ENCODE measurements around the gene ZNF618.

ZNF618 gene

DNA sequence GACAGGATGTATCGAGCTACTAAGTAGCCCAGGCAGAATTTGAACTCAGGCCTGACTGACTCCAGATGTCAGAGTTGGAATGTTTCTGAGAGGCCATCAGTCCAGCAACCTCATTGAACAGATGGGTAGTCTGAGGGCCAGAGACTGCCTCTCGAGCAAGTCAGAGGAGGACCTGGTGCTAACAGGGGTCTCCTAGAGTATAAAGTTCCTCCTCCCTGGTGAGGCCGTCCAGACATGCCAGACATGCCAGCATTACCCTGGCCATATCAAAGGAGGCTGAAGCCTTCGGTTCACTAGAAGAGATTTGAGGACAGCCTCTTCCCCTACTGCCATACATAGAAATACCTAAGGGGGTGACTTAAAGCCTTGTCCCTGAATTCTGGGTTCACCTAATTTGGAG lies 81.2 kb downstream of the ZNF618 start:
- no peak for DNase-seq (ENCODE audit: low read depth)

DNA sequence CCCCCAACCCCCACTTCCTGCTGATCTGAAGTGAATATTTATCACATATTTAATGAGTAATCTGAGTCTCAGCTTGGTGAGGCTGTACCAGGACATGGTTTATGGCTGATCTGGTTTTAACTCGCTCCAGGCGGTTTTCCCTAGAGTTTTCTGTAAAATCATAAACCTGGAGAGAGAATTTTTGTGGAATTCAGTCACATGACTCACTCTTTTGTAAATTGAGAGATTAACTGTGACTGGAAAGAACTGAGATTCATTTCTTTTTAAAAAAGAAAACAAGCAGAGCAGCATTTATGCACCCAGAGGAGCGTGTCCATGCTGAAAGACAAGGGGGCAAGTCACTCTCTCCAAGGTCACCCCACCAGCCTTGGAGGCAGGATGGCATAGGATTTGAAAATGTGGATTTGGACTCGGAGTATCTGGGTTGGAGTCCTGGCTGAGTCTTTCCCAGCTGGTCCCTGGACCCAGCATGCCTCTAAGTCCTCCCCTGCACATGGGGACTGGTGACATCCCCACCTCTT lies 81.8 kb downstream of the ZNF618 start:
- DNase-seq (ENCODE audit: low read depth), result no peak

DNA sequence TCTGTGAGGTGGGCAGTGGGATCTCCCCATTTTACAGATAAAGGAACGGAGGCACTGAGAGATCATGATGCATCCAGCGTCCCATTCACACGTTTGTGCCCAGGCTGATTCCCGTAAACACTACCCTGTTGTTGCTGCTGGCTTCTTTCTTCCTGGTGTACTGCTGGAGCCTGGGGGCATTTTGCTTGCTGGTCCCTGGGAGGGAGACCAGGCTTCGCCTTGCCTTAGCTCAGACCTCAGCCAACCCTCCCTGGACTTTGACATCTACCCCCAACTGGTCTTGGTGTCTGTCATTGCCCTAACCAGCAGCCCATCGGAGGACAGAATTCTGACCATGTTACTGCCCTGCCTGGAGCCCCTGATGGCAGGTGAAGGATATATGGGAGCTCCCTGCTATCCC lies 82.4 kb downstream of the ZNF618 start:
- no peak for DNase-seq (ENCODE audit: low read depth)

DNA sequence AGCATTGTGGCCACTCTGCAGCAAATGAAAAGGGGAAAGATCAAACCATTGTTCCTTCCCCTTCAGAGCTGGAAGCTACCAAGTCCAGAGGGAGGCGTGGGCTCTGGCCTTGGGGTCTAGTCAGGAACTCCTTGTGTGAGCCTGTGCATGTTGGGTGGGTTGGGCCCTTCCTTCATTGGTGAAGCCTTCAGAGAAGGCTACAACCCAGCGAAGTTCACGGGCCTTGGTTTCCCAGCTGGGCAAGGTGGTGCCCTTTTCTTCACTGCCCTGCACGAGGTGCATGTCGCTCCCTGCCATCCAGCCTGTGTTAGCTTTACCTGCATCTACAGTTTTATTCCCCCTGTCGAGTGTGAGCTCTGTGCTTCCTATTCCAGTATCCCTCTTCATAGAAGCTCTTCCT lies 84.7 kb downstream of the ZNF618 start:
- DNase-seq (ENCODE audit: low read depth), result no peak

DNA sequence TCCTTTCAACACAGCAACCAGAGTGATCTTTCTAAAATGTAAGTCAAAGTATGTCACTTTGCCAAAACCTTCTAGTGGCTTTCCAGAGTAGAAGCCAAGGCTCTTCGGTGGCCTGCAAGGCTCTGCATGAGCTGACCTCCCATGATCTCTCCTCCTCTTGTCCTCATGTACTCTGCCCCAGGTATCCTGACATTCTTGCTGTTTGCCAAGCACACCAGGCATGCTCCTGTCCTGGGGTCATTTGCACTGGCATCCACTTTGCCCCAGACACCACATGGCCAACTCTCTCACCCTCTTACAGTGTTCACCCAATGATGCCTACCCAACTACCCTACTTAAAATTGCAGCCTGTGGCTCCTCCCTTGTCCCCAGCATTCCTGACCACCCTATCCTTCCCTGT lies 86.3 kb downstream of the ZNF618 start:
- DNase-seq (ENCODE audit: low read depth), result no peak

DNA sequence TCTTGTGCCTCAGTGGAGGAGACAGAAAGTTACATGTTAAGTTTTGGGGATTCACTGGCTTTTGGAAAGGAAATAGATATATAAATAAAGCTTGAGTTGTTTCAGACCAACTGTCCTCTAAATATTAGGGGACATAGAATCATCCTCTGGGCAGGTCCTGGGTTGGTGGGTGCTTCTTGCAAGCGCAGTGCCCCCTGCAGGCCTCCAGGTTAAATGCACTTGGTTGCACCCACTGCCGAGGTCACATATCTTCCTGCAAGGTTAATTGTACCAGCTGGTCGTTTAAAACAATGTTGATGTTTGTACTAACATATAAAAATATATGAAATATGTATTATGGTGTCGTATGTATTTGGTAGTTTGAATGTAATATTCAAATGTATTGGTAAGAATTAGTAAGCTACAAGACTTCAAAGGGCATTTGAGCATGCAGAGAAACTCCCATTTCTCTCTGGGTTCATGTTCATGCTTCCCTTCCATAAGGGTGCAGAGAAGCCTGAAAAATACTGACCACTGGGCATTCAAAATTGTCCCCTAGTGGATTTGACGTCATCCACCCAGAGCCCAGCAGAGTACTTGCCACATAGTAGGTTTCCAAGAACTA lies 87.0 kb downstream of the ZNF618 start:
- peak; percentile 15 for DNase-seq (ENCODE audit: low read depth)

DNA sequence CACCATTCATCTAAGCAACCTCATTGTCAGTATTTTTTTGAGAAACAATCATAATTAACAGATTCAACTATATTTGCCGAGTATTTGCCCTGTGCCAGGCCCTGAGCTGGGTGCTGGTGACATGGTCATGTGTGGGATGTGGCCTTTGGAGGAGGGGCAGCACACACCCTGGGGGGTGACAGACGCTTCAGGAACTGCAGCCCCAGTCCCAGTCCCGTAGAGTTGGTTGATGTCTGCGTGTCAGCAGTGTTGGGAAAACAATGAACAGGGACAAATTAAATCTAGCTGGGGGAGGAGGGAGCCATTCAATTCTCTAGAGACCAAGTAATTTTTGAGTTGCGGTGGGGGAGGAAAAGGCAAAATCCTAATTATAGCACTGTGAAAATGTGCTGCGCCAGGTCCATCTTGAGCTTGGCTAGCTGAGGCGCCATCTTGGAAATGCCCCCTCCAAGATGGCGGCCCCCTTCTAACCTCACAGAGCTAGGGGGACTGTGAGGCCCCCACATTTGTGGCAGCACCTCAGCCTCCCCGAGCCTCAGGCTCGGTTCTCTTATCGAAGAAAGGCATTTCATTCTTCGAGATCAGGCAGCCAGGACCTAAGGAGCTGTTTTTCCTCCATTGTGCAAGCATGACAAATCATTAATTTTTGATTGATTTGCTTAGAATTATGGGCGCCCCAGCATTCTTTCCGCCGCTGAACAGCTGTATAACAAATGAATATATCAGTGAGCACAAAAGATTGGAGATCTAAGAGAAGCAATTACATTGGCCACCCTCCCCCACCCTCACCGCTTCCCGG lies 87.8 kb downstream of the ZNF618 start:
- no peak for DNase-seq (ENCODE audit: low read depth)

DNA sequence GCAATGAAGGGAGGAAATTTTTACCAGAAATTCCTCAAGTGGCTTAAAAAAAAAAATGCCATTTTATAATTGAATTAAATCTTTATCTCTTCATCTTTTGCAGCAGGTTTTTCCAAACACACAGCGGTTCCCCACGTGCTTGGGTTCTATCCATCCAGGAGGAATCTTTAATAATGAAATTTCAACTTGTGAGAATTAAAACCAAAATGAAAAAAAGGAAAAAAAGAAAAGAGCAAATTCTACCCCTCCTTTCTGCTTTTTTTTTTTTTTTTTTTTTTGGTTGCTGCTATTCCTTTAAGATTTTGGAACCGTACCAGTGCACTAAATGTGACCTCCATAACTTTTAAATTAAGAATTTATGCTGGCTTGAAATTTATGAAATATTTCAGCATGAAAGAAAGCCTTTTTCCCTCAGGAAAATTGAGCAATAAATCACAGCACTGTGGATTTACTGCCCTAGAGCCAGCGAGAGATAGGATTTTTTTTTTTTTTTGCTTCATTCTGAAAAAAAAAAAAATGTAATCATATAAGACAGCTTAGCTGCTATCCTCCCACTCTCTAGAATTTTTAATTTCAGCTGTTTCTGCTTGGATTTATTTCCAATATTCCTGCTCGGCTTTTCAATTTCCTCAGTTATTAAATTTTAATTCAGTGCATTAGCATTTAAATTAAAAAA lies 88.5 kb downstream of the ZNF618 start:
- DNase-seq (ENCODE audit: low read depth), result no peak

DNA sequence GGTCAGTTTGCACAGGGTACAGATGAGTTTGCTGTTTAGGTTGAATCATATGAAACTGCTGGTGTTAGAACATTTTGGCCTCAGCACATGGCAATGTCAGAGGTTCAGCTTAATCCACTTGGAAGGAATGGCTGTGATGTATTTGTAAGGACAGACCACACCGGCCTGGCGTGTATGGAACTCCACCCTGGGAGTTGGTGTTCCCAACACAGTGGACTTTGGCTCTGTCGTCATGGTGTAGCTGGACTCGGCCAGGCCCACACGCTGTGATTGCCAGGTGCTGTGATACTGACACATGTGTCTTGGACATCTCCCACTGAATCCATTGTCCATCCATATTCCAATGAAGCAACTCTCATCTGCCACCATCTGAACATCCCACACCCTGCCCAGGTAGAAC lies 90.3 kb downstream of the ZNF618 start:
- DNase-seq (ENCODE audit: low read depth), result no peak

DNA sequence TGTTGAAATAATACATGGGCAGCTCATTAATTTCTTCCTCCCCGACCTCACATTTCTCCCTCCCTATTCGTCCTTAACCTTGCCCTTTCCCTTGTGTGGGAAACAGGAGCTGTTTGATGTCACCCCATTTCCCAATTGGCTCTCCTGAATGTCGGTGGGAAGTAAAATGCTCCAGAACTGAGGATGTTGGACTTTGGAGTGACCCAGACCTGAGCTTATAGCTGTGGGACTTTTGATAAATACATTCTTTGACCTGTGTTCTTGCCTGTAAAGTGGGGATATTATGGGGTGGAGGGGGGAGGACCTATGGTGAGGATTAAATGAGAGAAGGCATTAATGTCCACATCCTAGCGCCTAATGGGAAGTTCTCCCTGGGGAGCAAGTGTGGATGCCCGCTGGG lies 91.3 kb downstream of the ZNF618 start:
- DNase-seq (ENCODE audit: low read depth), result no peak

DNA sequence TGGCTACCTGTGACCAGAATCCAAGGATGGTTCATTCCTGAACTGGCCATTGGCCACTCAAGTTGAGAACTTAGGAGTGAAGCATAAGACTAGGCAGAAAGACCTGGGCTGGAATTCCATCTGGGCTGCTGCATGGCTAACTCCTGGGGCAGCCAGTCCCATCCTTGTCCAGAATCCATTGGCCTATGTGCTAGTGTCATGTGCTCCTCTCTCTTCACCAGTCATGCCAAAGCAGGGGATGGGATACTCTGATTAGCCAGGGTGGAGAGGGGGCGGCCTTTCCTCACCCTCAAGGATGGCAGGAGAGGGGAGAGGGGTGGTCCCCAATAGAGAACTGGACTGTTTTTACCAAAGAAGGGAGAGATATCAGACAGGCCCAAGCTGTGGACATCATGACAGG lies 93.2 kb downstream of the ZNF618 start:
- no peak for DNase-seq (ENCODE audit: low read depth)

DNA sequence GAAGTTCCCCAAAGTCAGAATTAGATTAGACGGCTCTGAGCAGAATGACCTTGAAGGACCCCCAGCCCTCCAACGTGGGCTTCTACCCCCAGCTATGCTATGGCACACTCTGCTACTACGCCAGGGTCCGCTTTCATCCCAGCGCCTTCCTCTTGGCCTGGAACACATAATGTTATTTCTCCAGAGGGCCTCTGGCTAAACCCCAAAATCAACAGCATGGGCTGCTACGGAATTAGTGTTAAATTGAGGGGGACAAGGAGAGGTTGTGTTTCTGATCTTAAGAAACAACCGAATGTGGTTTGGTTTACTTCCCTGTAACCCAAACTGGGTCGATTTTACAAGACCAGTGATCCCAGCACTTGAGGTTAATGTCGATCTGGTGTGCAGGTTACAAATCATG lies 97.1 kb downstream of the ZNF618 start:
- DNase-seq (ENCODE audit: low read depth), result no peak

DNA sequence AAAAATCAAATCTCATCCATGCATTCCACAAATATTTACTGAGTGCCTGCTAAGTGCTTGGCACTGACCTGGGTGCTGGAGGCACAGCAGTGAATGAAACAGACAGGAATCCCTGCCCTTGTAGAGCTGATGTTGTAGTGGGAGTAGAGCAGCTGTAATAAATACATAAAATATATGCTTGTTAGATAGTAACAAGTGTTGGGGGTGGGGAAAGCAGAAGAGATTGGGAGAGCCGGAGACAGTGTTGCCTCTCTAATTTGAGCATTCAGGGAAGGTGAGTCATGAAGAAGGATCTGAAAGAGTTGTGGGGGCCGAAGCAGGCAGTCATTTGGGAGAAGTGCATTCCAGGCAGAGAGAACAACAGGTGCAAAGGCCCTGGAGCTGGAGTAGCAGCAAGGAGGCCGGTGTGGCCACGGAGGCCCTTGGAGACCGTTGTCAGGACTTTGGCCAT lies 97.9 kb downstream of the ZNF618 start:
- DNase-seq (ENCODE audit: low read depth), result no peak

DNA sequence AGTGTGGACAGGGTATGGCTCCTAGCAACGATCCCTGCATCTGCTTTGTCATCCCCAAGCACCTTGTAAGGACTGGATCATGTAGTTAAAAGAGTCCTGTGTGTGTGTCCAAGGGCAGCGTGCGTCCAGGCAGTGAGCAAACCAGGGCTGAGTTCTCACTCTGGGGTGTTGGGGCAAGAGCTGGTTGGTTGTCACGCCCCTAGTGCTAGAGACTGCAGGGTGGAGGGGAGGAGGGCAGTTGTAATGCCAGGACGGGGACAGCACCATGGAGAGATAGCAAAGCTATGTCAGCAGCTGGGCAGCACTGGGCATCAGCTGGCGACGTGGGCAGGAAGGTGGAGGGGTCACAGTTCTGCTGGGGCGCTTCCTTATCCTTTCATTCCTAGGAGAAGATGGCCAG lies 100.8 kb downstream of the ZNF618 start:
- DNase-seq (ENCODE audit: low read depth), result no peak

DNA sequence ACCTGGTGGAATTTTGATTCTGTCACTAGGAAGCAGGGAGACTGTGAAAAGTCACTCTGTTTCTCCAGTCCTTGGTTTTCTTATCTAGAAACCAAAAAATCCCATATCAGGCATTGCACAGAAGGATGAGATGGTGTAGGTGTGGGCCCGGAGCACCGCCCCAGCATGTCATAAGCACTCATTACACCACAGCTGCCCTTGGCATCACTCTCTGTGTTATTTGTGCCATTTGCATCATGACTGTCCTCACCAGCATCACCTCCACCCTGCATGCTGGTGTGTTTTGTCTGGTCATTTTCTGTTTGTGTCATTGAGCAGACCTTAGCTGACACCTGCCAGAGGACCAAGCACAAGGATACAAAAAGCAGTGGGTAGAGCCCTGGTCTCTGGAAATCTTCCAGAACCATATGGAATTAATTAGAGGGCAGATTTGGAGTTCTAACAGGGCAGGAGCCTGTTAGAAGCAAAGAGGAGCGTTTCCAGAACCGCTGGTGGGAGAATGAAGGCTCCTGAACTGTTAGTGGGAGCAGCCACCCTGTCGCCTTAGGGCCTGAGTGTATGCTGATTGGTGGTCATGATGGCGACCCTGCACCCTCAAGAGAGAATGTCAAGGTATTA lies 102.7 kb downstream of the ZNF618 start:
- DNase-seq (ENCODE audit: low read depth), result no peak

DNA sequence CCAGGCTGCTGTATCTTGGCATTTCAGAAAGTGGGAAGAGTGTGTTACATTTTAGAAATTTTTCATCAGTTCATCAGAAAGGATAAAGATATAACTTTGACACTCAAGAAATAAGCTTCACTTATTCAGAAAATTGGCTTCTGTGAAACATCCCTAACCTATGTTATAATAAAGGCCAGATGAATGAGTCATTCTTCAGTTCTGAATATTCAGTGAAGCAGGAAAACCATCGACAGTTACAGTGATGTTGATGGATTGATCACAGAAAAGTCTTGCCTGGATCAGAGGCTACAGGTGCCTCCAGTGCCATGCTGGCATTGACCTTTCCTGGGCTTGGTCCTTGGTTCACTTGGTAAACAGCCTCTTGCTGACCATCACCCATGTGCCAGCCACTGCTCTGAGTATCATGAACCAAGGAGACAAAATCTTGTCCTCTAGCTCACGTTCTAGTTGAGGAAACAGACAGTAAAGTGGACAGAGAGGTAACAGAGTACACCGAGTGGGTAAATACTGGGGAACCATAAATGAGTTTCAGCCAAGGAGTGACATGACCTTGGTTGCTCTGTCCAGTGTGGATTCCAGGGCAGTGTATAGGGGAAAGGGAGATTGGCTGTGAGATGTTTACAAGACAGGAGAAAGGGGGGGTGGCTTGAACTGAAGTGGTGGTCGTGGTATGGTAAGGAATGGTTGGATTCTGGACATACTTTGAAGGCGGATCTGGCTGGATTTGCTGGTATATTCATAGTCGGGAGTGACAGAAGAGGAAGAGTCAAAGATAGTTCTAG lies 103.4 kb downstream of the ZNF618 start:
- DNase-seq (ENCODE audit: low read depth), result no peak

DNA sequence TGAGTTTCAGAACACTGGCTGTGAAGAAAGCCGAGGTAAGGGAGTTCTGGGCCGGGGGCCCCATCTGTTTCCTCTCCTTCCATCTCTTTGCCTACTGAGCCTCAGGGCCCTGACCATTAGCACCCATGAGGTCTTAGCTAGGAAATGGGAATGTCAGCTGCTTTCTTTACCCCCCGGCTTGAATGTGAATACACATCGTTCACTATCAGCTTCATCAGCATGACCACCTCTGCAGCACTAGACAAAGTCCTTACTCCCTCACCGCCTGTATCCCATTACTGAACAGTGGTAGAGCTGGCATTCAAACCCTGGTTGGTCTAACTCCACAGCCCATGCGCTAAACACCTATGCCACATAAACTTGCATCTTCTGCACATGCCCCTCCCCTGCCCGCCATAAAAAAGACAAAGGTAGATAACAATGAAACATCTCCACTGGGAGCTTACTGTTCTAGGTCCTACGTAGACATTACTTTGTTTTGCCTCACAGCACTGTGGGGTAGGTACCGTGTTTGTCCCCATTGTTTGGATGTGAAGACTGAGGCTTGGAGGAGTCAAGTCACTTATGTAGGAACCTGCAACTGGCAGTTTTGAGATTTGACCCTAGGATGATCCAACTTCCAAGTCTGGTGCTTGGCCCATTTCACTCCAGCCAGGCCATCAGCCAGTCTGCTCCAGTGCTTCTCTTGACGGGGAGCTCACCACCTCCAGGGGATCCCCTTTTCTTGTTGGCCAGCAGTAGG lies 108.7 kb downstream of the ZNF618 start:
- no peak for DNase-seq (ENCODE audit: low read depth)

DNA sequence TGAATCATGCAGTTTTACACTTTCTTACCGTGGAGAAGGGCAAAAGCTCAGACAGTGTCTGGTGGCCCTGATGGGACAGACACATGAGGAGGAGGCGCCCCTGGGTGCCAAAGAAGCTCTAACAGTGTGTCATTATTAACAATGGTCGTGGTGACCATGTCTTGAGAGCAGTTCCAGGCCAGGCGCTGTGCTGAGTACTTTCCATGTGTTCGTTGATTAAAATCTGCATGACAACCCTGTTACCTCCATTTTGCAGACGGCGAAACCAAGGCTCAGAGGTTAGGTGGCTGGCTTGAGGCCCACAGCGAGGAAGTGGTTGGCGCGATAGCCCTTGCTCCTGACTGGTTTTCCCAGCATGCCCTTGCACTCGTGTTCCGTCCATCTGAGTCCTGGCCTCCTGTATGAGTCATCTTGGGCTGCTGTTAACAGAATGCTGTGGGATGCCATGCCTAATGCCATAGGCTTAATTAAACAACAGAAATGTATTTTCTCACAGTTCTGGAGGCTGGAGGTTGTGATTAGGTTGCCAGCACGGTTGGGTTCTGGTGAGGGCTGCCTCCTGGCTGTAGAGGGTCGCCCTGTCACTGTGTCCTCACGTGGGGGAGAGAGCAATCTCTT lies 110.0 kb downstream of the ZNF618 start:
- DNase-seq (ENCODE audit: low read depth), result no peak

DNA sequence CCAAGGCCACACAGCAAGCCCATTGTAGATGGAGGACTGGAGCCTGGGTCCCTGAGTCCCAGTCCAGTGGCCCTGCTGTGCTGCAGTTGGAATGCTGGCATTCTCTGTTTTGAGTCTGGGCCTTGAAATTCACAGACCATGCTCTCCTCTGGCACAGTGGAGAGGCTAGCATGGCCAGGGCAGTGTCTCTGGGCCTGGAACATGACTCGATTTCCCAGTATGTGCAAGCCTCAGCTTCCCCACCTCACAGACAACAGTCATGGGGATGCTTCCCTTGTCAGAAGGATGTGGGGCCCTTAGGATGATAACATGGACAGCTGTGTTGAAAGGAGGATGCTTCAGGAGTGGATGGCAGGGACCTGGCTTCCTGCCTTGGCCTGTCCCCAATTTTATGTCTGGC lies 110.8 kb downstream of the ZNF618 start:
- DNase-seq (ENCODE audit: low read depth), result no peak

DNA sequence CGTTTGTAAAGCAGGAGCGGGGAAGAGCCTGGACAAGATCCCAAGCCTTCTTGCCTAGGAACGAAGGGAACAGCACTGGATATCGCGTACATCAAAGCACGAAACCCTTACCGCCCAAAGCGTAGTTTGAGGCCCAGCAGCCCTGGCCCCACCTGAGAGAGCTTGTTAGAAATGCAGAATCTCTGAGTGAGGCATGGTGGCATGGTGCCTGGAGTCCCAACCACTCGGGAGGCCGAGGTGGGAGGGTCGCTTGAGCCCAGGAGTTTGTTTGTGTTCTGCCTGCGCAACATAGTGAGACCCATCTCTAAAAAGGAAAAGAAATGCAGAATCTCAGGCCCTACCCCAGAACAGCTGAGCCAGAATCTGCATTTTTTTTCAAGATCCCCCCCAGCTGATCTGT lies 111.4 kb downstream of the ZNF618 start:
- no peak for DNase-seq (ENCODE audit: low read depth)
